Left ventricle myocardium superior (tissue), 1 donor: Measurements from ENCODE around the gene BMP7. TPM values are rescaled to one million over a fixed set of nuclear protein-coding genes. Genes with fewer than 3 reads are reported as not detected.

ENCODE experiments used
- ATAC-seq: fragments of 200-7000 bp; cut with Tn5 transposase; one replicate; pipeline ENCODE4 v1.9.1; 2020; ENCODE audit warnings: mild to moderate bottlenecking, moderate library complexity
- DNase-seq: peaks from one replicate; pipeline ENCODE4 v3.0.0-alpha.2; 2020
- intact Hi-C: fragments of 100-400 bp; cut with micrococcal nuclease; formaldehyde crosslinking; loops from one replicate; pipeline ENCODE4 v1.11.0; 2022
- total RNA-seq: library from RNA; stranded (reverse); fragmentation: NEBNext Ultra II Directional; extraction: Animal tissue kit (Norgen Biotek cat#: 25700); gene quantifications from one replicate; pipeline ENCODE4 v1.2.1, GENCODE V29; 2021
- donor health status: DM: no; HTN: yes; CAD: no; lungs with severe emphysema.

BMP7 gene
- total RNA-seq, 1 donor from 2014 or later = 32.2 TPM

GRCh38 chr20:57131601-57132391 lies 134.6 kb downstream of the BMP7 start:
- ATAC-seq (no peak), DNase-seq (no peak)
- intact Hi-C loops = no loop called here

- no peak for ATAC-seq
- intact Hi-C loops = no loop called here
- DNase-seq = no peak
Observed at GRCh38 chr20:57131077-57131476, 135.4 kb downstream of the BMP7 start.

- intact Hi-C loops = no loop called here
- DNase-seq (no peak), ATAC-seq (no peak)
Observed at GRCh38 chr20:57130160-57130772, 136.2 kb downstream of the BMP7 start.

- ATAC-seq = no peak
- DNase-seq = no peak
- intact Hi-C loops = no loop called here
Observed at GRCh38 chr20:57129303-57129702, 137.1 kb downstream of the BMP7 start.

DNA sequence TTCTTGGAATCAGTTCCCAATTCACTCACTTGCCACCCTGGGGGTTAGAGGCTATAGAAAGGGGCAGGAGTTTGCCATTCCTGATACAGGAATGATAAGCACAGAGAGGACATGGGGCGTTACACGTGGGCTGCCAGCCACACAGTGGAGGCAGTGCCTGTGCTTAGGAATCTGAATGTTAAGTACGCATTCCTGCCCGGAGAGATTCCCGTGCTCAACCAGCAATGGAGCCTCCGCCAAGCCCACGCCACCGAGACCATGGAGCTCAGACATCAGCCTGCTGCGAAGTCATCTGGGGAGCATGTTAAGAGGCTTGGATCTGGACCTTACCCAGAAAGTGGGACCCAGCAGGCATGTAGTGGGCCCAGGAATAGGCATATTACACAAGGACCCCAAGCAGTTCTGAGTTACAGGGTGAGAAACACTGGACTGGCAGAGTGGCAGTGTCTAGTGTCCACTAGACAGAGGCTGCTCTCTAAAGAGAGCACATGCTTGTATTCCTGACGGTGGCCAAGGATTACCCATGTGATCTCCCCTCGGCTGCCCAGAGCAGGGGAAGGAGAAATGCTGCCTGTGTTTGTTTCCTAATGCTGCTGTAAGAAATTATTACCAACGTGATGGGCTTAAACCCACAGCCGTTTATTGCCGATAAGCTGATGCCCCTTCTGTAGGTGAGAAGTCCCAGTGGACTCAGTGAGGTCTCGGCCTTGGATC lies 138.2 kb downstream of the BMP7 start:
- peak; percentile 81 for ATAC-seq
- intact Hi-C loops = no loop called here
- DNase-seq = no peak

- ATAC-seq = no peak
- intact Hi-C loops = no loop called here
- no peak for DNase-seq
Observed at GRCh38 chr20:57126481-57127092, 139.9 kb downstream of the BMP7 start.

DNA sequence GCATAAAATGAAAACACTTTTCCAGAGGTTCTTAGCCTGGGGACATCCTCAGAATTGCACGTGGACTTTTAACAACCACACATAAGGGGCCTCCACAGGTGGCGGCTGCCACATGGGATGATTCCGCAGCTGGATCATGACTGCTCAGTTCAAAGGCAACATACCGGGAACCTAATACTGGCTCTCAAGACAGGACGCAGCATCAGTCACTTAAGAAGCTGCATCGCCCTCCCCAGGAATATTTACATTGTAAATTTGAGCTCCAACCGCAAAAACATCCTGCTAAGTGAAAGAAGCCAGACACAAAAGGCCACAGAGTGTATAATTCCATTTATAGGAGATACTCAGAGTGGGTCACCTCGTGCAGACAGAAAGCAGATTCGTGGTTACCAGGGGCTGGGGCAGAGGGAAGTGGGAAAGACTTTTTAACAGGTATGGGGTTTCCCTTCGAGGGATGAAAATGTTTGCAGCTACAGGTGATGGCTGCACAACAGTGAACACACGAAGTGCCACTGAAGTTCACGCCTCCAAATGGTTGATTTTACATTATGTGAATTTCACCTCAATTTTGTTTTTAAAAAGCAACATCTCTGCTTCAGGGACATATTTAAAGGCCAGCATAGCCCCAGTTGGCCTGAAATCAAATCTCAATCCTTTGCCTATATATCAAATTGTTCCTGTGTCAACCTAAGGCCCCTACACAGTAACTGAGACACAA lies 141.5 kb downstream of the BMP7 start:
- ATAC-seq (no peak), DNase-seq (no peak)
- intact Hi-C loops = no loop called here

GRCh38 chr20:57124366-57124765 lies 142.1 kb downstream of the BMP7 start:
- no peak for ATAC-seq
- intact Hi-C loops = no loop called here
- DNase-seq = no peak

GRCh38 chr20:57123504-57123903 lies 142.9 kb downstream of the BMP7 start:
- no peak for DNase-seq
- intact Hi-C loops = no loop called here
- ATAC-seq = no peak

DNA sequence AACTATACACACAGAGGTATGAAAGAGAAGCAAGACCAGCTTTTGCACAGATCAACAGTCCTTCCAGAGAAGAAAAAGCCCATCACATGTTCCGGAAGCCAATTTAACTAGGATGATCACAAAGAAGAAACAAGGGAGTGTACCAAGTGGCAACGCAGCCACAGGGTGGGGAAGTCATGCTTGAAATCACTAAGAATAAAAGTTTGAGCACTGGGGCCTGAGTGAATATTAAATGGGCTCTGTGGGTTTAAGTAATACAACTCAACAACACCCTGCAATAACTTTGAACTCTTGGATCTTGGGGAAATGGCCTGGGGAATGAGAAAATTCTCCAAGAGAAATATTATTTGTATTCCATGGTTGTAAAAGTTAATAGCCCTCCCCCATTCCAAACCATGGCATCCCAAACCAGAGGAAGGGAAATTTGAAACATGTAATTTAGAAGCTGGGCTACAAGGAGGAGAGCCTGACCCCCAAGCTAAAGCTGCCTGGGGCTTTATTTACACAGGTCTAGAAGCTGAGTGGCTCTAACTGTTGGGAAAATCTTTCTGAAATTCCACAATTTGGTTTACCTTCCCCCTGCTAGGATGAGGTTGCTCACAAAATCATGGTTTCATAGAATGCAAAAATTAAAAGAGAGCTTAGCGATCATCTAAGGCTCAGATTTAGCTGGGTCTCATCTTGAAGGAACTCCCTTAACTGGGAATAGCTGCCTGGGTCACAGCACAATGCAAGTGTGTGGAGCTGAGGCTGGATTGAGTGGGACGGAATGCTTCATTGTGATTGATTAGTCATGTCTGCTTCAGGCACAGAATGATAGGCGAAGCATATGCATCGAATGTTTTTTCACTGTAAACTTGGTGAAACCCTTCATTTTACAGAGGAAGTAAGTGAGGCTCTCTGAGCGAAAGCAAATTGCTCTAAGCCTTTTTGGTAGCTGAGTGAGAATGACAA lies 143.6 kb downstream of the BMP7 start:
- intact Hi-C loops = no loop called here
- DNase-seq = no peak
- ATAC-seq = no peak

GRCh38 chr20:57118964-57119363 lies 147.5 kb downstream of the BMP7 start:
- ATAC-seq = no peak
- no peak for DNase-seq
- intact Hi-C loops = no loop called here

Other genes starting within 250 kb of the BMP7 start
- gene SPO11, start 63.2 kb upstream of the BMP7 start, total RNA-seq = not detected
- gene RAE1, start 84.6 kb upstream of the BMP7 start, total RNA-seq = 15.1 TPM
- 89.3 TPM for gene RBM38, start 124.8 kb upstream of the BMP7 start, total RNA-seq